T-helper 1 cell treated with Interleukin-12 subunit alpha and Interleukin-12 subunit beta and Interleukin-4 antibody, amounts not matched to agents 30 ng/mL and 1 ng/mL, for 36 hours (primary cell): ENCODE results near the gene CLEC14A. TPM values are rescaled to one million over a fixed set of nuclear protein-coding genes. Genes with fewer than 3 reads are reported as not detected.

Source experiments
- intact Hi-C: fragments of 100-400 bp; cut with micrococcal nuclease; formaldehyde crosslinking; loops from one replicate; pipeline ENCODE4 v1.15.1; 2024
- total RNA-seq: library from RNA; stranded (reverse); gene quantifications from 2 replicates; pipeline ENCODE4 v1.2.3, GENCODE V29; 2022

Gene CLEC14A
- total RNA-seq, 1 donor from 2014 or later, result not detected

DNA sequence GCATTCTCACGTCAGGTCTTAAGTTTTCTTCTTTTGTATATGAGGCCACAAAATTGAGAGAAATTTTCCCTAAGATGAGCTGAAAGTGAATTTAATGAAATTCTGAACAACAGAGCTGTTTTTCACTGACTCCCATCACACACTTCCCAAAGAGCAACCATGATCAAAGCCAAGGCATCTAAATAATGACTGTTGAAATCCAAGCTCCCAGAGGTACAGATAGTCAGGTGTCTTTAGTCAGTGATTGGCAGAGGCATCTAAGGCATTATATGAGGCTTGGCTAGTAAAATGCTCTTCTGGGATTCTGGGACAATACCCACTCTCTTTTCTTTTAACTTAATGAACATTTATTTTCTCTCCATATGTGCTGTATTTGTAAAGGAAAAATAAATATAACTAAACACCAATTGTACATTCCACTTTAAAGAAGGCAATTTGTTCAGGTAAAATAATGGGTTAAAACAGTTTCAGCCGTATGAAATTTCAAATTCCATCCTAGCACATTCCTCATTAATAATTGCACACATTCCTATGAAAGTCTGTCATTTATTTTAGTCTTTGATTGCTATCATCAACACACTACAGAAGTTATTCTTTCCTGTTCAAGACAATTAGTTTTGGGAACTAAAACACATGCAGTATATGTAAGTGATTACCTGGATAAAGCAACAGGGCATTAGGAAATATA, 49.1 kb downstream of the CLEC14A start:
- intact Hi-C loops, result loop anchor here (2.0 kb wide), 1 partner anchor 616 kb away; no protein-coding TSS in a partner anchor

DNA sequence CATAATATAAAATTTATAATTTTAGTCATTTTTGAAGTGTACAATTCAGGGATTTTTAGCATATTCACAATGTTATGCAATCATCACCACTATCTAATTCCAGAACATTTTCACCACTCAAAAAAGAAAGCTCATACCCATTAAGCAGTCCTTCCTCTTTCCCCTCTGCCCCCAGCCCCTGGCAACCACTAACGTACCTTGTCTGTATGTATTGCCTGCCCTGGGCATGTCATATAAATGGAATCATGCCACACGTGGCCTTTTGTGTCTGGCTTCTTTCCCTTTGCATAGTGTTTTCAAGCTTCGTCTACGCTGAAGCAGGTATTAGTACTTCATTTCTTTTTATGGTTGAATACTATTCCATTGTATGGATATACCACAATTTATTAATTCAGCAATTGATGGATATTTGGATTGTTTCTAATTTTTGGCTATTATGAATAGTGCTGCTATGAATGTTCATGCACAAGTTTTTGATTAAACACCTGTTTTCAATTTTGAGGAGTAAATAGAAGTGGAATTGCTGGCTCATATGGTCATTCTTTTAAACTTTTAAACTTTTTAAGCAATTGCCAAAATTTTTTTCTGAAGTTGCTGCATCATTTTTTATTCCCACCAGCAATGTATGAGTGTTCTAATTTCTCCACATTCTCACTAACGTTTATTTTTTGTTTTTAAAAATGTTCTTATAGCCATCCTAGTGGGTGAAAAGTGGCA, 49.8 kb downstream of the CLEC14A start:
- intact Hi-C loops, result loop anchor here (2.0 kb wide), 1 partner anchor 615 kb away; no protein-coding TSS in a partner anchor

DNA sequence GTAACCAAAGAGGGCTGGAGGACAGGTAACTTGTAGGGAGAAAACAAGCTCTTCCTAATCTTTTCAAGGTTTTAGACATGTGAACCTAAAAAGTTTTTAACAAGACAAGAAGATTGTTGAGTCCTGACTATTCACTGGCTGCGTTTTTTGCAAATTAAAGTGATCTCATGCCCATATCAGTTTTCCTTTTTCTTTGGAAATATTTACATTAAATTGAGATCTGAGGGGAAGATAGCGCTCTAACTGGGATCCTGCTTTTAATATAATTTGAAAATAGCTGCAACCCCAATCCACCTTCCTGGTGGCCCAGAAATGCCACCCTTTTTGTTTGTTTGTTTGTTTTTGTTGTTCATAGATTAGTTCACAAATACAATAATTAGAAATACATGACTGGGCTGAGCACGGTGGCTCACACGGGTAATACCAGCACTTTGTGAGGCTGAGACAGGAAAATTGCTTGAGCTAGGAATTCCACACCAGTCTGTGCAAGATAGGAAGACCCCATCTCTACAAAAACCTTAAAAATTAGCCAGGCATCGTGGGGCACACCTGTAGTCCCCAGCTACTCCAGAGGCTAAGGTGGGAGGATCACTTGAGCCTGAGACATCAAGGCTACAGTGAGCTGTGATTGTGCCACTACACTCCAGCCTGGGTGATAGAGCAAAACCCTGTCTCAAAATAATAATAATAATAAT, 50.6 kb downstream of the CLEC14A start:
- intact Hi-C loops, result no loop called here

DNA sequence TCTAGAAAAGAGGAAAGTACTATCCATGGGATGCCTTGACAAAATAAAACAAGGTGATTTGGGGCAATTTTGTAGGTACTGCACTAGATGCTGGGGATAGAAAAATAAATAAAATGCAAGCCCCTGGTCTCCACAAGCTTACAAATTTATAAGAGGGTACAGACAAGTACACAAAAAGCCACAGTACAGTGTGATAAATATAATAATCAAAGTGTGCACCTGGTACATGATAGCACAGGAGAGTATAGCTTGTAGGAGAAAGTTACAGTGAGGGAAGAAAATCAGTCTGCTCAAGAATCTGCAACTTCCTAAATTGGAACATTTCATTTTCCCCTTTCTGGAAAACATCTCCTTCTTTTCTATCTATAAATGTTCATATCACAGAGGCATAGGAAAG, 51.2 kb downstream of the CLEC14A start:
- intact Hi-C loops, result no loop called here

Other genes starting within 250 kb of the CLEC14A start
- not detected in 2 replicates for gene SSTR1, start 48.2 kb downstream of the CLEC14A start, total RNA-seq